NCI-H2029 treated with DMSO at 0.1 percent for 48 hours (cell line): ENCODE measurements around the gene PEF1.

Experiments
- DNase-seq: peaks from one replicate; lab custom pipeline; 2025; lab: John Stamatoyannopoulos, UW

The PEF1 gene

GRCh38 chr1:31653717-31654473, 9.2 kb upstream of the PEF1 start:
- no peak for DNase-seq

- DNase-seq = no peak
Observed at GRCh38 chr1:31652891-31653499, 8.3 kb upstream of the PEF1 start.

GRCh38 chr1:31651766-31652165, 7.1 kb upstream of the PEF1 start:
- DNase-seq = no peak

- no peak for DNase-seq
Observed at GRCh38 chr1:31651089-31651420, 6.4 kb upstream of the PEF1 start.

- no peak for DNase-seq
Observed at GRCh38 chr1:31650161-31651088, 5.7 kb upstream of the PEF1 start.

- no peak for DNase-seq
Observed at GRCh38 chr1:31648641-31649357, 4.1 kb upstream of the PEF1 start.

- DNase-seq = no peak
Observed at GRCh38 chr1:31648190-31648589, 3.5 kb upstream of the PEF1 start.

- DNase-seq = no peak
Observed at GRCh38 chr1:31647106-31647505, 2.4 kb upstream of the PEF1 start.

GRCh38 chr1:31646259-31646960, 1.7 kb upstream of the PEF1 start:
- no peak for DNase-seq

GRCh38 chr1:31645274-31645568, 545 bp upstream of the PEF1 start:
- DNase-seq = no peak

GRCh38 chr1:31643976-31644559, 608 bp downstream of the PEF1 start:
- DNase-seq = no peak

- no peak for DNase-seq
Observed at GRCh38 chr1:31642897-31643296, 1.8 kb downstream of the PEF1 start.

- DNase-seq = no peak
Observed at GRCh38 chr1:31642366-31642765, 2.3 kb downstream of the PEF1 start.

- no peak for DNase-seq
Observed at GRCh38 chr1:31640964-31641363, 3.7 kb downstream of the PEF1 start.

- no peak for DNase-seq
Observed at GRCh38 chr1:31640179-31640578, 4.5 kb downstream of the PEF1 start.

- no peak for DNase-seq
Observed at GRCh38 chr1:31639543-31639942, 5.1 kb downstream of the PEF1 start.

- no peak for DNase-seq
Observed at GRCh38 chr1:31637915-31638673, 6.6 kb downstream of the PEF1 start.

GRCh38 chr1:31633117-31633516, 11.6 kb downstream of the PEF1 start:
- no peak for DNase-seq

GRCh38 chr1:31632649-31633048, 12.0 kb downstream of the PEF1 start:
- no peak for DNase-seq

GRCh38 chr1:31628931-31629556, 15.6 kb downstream of the PEF1 start:
- no peak for DNase-seq
